ENCODE data around the gene EXOC3L2.
"Not testable (repeated sequence)": the region's sequence is repeated elsewhere in the genome, so short reads cannot be mapped to it uniquely, and the experiment has no call there.

Gene EXOC3L2

GRCh38 chr19:45244133-45244794, 943 bp downstream of the EXOC3L2 start:
- no peak for TF ChIP-seq CTCF (IDR thresholded peaks at IDR 0.05; ENCODE audit: extremely low read depth, insufficient read depth, missing control alignments)
- in situ Hi-C loops (cut with MboI; ENCODE audit: low pct_unique_long_range_greater_than_20kb, low sequenced_read_pairs, unreplicated experiment) = no loop called here
- DNase-seq (ENCODE audit: low spot score) = no peak

- DNase-seq (ENCODE audit: low spot score) = no peak
- no peak for TF ChIP-seq CTCF (IDR thresholded peaks at IDR 0.05; ENCODE audit: extremely low read depth, insufficient read depth, missing control alignments)
- in situ Hi-C loops (cut with MboI; ENCODE audit: low pct_unique_long_range_greater_than_20kb, low sequenced_read_pairs, unreplicated experiment) = no loop called here
Measured at GRCh38 chr19:45243144-45243732, 2.0 kb downstream of the EXOC3L2 start.

GRCh38 chr19:45238556-45238955, 6.7 kb downstream of the EXOC3L2 start:
- no peak for DNase-seq (ENCODE audit: low spot score)
- in situ Hi-C loops (cut with MboI; ENCODE audit: low pct_unique_long_range_greater_than_20kb, low sequenced_read_pairs, unreplicated experiment) = no loop called here
- TF ChIP-seq CTCF (IDR thresholded peaks at IDR 0.05; ENCODE audit: extremely low read depth, insufficient read depth, missing control alignments) = no peak

- DNase-seq (ENCODE audit: low spot score) = no peak
- no peak for TF ChIP-seq CTCF (IDR thresholded peaks at IDR 0.05; ENCODE audit: extremely low read depth, insufficient read depth, missing control alignments)
- in situ Hi-C loops (cut with MboI; ENCODE audit: low pct_unique_long_range_greater_than_20kb, low sequenced_read_pairs, unreplicated experiment) = no loop called here
Measured at GRCh38 chr19:45235485-45235884, 9.7 kb downstream of the EXOC3L2 start.

GRCh38 chr19:45234089-45234869, 10.9 kb downstream of the EXOC3L2 start:
- no peak for DNase-seq (ENCODE audit: low spot score)
- no peak for TF ChIP-seq CTCF (IDR thresholded peaks at IDR 0.05; ENCODE audit: extremely low read depth, insufficient read depth, missing control alignments)
- in situ Hi-C loops (cut with MboI; ENCODE audit: low pct_unique_long_range_greater_than_20kb, low sequenced_read_pairs, unreplicated experiment) = no loop called here

GRCh38 chr19:45231891-45232290, 13.3 kb downstream of the EXOC3L2 start:
- in situ Hi-C loops (cut with MboI; ENCODE audit: low pct_unique_long_range_greater_than_20kb, low sequenced_read_pairs, unreplicated experiment) = no loop called here
- DNase-seq (ENCODE audit: low spot score) = no peak
- no peak for TF ChIP-seq CTCF (IDR thresholded peaks at IDR 0.05; ENCODE audit: extremely low read depth, insufficient read depth, missing control alignments)

GRCh38 chr19:45229056-45229455, 16.2 kb downstream of the EXOC3L2 start:
- in situ Hi-C loops (cut with MboI; ENCODE audit: low pct_unique_long_range_greater_than_20kb, low sequenced_read_pairs, unreplicated experiment); DNase-seq (ENCODE audit: low spot score): not testable (repeated sequence)
